ENCODE results near the gene CYP11A1.
"Not testable (repeated sequence)": the region's sequence is repeated elsewhere in the genome, so short reads cannot be mapped to it uniquely, and the experiment has no call there.

CYP11A1 gene

DNA sequence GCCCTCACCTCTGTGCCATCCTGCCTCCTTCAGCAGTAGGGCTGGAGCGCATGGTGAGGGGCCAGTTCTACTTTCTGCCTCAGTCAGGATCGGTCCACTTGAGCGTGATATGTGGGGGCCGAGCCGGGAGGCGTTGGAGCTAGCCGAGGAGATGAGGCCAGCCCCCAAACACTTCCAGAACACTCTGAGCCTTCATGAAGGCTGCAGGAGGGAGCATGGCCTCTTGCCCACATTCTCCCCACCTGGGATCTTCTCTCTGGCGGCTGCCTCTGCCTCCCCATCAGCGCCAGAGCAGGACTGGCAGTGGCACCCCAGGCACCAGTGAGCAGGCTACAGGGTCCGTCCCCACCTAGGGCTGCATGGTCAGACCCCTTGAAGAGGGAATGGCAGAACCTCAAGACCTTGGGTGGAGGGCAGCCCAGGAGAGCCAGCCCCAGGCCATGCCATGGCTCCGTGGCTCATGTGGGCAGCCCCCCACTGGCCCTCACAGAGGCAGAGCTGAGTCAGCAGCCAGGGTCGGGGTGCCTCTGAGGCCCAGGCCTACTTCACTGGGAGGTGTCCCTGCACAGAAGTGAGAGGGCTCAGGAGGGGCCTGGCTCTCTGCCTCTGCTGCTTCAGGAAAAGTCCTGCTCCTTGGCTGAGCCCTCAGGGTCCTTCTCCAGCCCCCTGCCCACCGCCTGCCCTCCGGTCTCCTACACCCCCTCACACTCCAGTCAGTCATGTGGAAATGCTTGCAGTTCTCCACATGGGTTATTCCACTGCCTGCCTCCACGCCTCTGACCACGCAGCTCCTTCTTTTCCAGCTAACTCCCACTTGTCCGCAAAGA, 28.1 kb upstream of the CYP11A1 start:
- DNase-seq: no peak

DNA sequence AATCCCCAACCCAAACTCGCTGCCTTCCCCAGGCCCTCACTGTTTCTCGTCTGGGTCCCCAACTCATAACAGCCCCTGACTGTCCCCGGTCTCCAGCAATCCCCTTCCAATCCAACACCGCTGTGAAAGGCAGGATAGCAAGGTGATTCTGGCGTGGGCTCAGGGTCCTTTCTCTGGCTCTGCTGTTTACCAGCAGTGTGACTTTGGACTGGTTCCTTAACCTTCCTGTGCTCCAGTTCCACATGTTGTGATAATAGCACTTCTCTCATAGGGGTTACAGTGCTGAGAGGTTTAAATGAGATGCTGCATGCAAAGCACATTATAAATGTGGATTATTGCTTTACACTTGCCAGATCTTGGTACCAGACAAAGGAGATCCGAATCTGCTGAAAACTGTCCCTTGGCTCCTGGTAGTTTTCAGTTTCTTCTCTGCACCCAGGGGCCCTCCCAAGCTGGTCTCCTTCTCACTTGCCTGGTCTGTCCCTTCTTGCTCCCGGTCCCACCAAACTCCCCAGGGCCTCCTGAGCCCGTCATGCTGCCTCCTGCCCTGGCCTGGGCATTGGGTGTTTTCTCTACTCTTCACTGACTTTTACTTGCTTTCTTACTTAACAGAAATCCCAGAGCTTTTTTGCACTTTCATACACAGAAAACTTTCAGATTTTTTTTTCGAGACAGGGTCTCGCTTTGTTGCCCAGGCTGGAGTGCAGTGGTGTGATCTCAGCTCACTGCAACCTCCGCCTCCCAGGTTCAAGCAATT, 26.8 kb upstream of the CYP11A1 start:
- Histone ChIP-seq H3K36me3 (ENCODE audit: control insufficient read depth, insufficient read depth, low read length) (no peaks in the 10 kb centered on the region), H3K4me1 (ENCODE audit: control insufficient read depth, insufficient read depth, low read length, poor library complexity, severe bottlenecking) (no peaks in the 10 kb centered on the region), H3K9me3 (ENCODE audit: control insufficient read depth, low read length) (no peaks in the 10 kb centered on the region), H3K4me3 (ENCODE audit: insufficient read depth, low read depth, low read length, poor library complexity, severe bottlenecking) (no peak overlapping the region), H3K27ac (ENCODE audit: insufficient read depth, low read length, poor library complexity, severe bottlenecking) (no peak overlapping the region), H3K27me3 (replicated peaks; ENCODE audit: control insufficient read depth, insufficient read depth, low read length, poor library complexity, severe bottlenecking) (no peaks in the 10 kb centered on the region)
- no peak for DNase-seq

More for the DNA sequence above, 28.1 kb upstream of the CYP11A1 start:
- Histone ChIP-seq H3K9me3 (ENCODE audit: control insufficient read depth, low read length) (no peaks in the 10 kb centered on the region), H3K27me3 (replicated peaks; ENCODE audit: control insufficient read depth, insufficient read depth, low read length, poor library complexity, severe bottlenecking) (no peaks in the 10 kb centered on the region), H3K4me1 (ENCODE audit: control insufficient read depth, insufficient read depth, low read length, poor library complexity, severe bottlenecking) (peaks cover 8% of the 10 kb centered on the region), H3K36me3 (ENCODE audit: control insufficient read depth, insufficient read depth, low read length) (no peaks in the 10 kb centered on the region), H3K4me3 (ENCODE audit: insufficient read depth, low read depth, low read length, poor library complexity, severe bottlenecking) (no peak overlapping the region), H3K27ac (ENCODE audit: insufficient read depth, low read length, poor library complexity, severe bottlenecking) (no peak overlapping the region)

DNA sequence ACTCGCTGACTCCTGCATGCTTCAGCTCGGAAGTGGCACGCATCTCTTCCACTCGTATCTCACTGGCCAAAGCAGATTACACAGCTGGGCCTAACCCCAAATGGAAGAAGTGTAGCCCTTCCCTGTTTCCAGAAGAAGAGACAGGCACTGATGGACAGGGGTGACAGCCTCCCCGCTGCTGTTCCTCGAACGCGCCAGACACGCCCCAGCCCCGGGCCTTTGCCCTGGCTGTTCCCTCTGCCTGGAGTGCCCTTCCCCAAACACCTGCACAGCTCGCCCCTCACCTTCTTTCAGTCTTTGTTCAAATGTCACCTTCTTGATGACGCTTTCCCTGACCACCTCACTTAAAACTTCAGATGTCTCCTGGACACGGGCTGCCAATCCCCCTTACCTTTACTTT, 26.0 kb upstream of the CYP11A1 start:
- Histone ChIP-seq H3K4me3 (ENCODE audit: insufficient read depth, low read depth, low read length, poor library complexity, severe bottlenecking) (no peak overlapping the region), H3K4me1 (ENCODE audit: control insufficient read depth, insufficient read depth, low read length, poor library complexity, severe bottlenecking) (no peaks in the 10 kb centered on the region), H3K27ac (ENCODE audit: insufficient read depth, low read length, poor library complexity, severe bottlenecking) (no peak overlapping the region), H3K36me3 (ENCODE audit: control insufficient read depth, insufficient read depth, low read length) (no peaks in the 10 kb centered on the region), H3K27me3 (replicated peaks; ENCODE audit: control insufficient read depth, insufficient read depth, low read length, poor library complexity, severe bottlenecking) (no peaks in the 10 kb centered on the region), H3K9me3 (ENCODE audit: control insufficient read depth, low read length) (no peaks in the 10 kb centered on the region)
- DNase-seq: no peak

DNA sequence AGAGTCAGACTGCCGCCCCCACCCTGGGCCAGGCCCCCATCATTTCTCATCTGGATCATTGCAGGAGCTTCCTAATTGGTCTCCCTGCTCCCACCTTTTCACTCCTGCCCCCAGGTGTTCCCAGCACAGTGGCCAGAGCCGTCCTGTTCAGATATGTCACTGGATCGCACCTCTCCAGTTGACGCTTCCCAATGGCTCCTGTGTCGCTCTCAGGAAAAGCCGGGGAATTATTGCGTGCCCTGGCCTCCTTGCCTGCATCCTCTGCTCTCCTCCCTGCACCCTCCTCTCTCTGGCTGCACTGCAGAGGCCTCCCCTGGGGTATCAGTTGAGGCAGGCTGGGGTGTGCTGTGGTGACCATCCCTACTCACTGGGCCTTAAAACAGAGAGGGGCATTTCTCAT, 25.5 kb upstream of the CYP11A1 start:
- no peaks in the 10 kb centered on the region for H3K27me3 ChIP-seq (replicated peaks; ENCODE audit: control insufficient read depth, insufficient read depth, low read length, poor library complexity, severe bottlenecking)
- no peaks in the 10 kb centered on the region for H3K36me3 ChIP-seq (ENCODE audit: control insufficient read depth, insufficient read depth, low read length)
- H3K4me1 ChIP-seq (ENCODE audit: control insufficient read depth, insufficient read depth, low read length, poor library complexity, severe bottlenecking): no peaks in the 10 kb centered on the region
- DNase-seq: no peak
- no peaks in the 10 kb centered on the region for H3K9me3 ChIP-seq (ENCODE audit: control insufficient read depth, low read length)
- H3K4me3 ChIP-seq (ENCODE audit: insufficient read depth, low read depth, low read length, poor library complexity, severe bottlenecking): no peak overlapping the region
- no peak overlapping the region for H3K27ac ChIP-seq (ENCODE audit: insufficient read depth, low read length, poor library complexity, severe bottlenecking)

- Histone ChIP-seq H3K9me3 (ENCODE audit: control insufficient read depth, low read length) (no peaks in the 10 kb centered on the region), H3K4me3 (ENCODE audit: insufficient read depth, low read depth, low read length, poor library complexity, severe bottlenecking) (no peak overlapping the region), H3K27ac (ENCODE audit: insufficient read depth, low read length, poor library complexity, severe bottlenecking) (no peak overlapping the region), H3K4me1 (ENCODE audit: control insufficient read depth, insufficient read depth, low read length, poor library complexity, severe bottlenecking) (no peaks in the 10 kb centered on the region), H3K27me3 (replicated peaks; ENCODE audit: control insufficient read depth, insufficient read depth, low read length, poor library complexity, severe bottlenecking) (no peaks in the 10 kb centered on the region), H3K36me3 (ENCODE audit: control insufficient read depth, insufficient read depth, low read length) (no peaks in the 10 kb centered on the region)
- no peak for DNase-seq
These were observed 25.0 kb upstream of the CYP11A1 start for GRCh38 chr15:74392451-74392830.

- Histone ChIP-seq H3K4me1 (ENCODE audit: control insufficient read depth, insufficient read depth, low read length, poor library complexity, severe bottlenecking) (no peaks in the 10 kb centered on the region), H3K36me3 (ENCODE audit: control insufficient read depth, insufficient read depth, low read length) (no peaks in the 10 kb centered on the region), H3K9me3 (ENCODE audit: control insufficient read depth, low read length) (no peaks in the 10 kb centered on the region), H3K4me3 (ENCODE audit: insufficient read depth, low read depth, low read length, poor library complexity, severe bottlenecking) (no peak overlapping the region), H3K27me3 (replicated peaks; ENCODE audit: control insufficient read depth, insufficient read depth, low read length, poor library complexity, severe bottlenecking) (no peaks in the 10 kb centered on the region), H3K27ac (ENCODE audit: insufficient read depth, low read length, poor library complexity, severe bottlenecking) (no peak overlapping the region)
- DNase-seq: no peak
These were observed 24.4 kb upstream of the CYP11A1 start for GRCh38 chr15:74391582-74392450.

DNA sequence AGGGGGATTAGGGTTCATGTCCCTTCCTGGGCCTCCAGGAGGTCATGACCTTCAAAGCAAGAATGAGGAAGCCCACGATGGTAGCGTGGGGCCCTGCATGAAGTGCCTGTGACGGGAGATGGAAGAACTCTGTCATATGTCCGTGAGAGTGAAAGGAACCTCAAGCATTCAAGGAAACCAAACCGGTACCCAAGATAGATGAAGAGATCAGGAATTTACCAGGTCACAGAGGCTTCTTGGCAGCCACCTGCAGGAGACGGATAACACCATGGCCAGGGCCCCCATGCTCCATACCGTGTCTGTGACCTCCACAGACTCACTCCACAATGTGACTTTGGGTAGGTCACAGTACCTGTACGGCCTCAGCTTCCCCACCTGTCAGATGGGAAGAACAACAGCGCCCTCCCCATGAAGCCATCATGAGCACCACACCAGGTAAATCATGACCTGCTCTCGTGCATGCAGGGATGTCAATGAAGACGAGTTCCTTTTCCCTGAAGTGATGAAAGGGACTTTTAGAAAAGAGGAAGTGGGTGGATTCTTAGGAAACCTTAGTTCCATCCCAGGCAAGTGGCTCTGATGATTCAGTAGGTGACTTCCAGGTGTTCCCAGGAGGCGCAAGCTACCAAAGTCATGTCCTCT, 23.3 kb upstream of the CYP11A1 start:
- H3K9me3 ChIP-seq (ENCODE audit: control insufficient read depth, low read length): no peaks in the 10 kb centered on the region
- H3K36me3 ChIP-seq (ENCODE audit: control insufficient read depth, insufficient read depth, low read length): no peaks in the 10 kb centered on the region
- no peaks in the 10 kb centered on the region for H3K27me3 ChIP-seq (replicated peaks; ENCODE audit: control insufficient read depth, insufficient read depth, low read length, poor library complexity, severe bottlenecking)
- H3K4me1 ChIP-seq (ENCODE audit: control insufficient read depth, insufficient read depth, low read length, poor library complexity, severe bottlenecking): no peaks in the 10 kb centered on the region
- DNase-seq: no peak
- no peak overlapping the region for H3K4me3 ChIP-seq (ENCODE audit: insufficient read depth, low read depth, low read length, poor library complexity, severe bottlenecking)
- no peak overlapping the region for H3K27ac ChIP-seq (ENCODE audit: insufficient read depth, low read length, poor library complexity, severe bottlenecking)

DNA sequence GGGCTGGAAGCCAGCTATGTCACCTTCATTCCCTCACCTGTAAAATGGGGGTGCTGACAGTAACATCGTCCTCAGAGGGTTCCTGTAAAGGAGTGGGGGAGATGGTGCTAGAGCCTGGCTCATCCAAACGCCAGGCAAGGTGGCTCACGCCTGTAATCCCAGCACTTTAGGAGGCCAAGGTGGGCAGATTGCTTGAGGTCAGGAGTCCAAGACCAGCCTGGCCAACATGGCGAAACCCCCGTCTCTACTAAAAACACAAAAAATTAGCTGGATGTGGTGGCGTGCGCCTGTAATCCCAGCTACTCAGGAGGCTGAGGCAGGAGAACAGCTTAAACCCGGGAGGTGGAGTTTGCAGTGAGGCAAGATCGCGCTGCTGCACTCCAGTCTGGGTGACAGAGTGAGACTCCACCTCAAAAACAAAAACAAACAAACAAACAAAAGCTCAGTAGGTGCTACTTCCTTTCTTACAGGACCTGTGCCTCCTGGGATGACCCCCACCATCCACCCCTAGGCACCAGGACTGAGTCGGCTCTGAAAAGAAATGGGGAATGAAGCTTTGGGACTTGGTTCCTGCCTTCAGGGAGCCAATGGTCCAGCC, 22.7 kb upstream of the CYP11A1 start:
- not testable (repeated sequence) for DNase-seq; H3K4me1 ChIP-seq (ENCODE audit: control insufficient read depth, insufficient read depth, low read length, poor library complexity, severe bottlenecking); H3K36me3 ChIP-seq (ENCODE audit: control insufficient read depth, insufficient read depth, low read length); H3K27me3 ChIP-seq (replicated peaks; ENCODE audit: control insufficient read depth, insufficient read depth, low read length, poor library complexity, severe bottlenecking); H3K9me3 ChIP-seq (ENCODE audit: control insufficient read depth, low read length); H3K4me3 ChIP-seq (ENCODE audit: insufficient read depth, low read depth, low read length, poor library complexity, severe bottlenecking); H3K27ac ChIP-seq (ENCODE audit: insufficient read depth, low read length, poor library complexity, severe bottlenecking)

DNA sequence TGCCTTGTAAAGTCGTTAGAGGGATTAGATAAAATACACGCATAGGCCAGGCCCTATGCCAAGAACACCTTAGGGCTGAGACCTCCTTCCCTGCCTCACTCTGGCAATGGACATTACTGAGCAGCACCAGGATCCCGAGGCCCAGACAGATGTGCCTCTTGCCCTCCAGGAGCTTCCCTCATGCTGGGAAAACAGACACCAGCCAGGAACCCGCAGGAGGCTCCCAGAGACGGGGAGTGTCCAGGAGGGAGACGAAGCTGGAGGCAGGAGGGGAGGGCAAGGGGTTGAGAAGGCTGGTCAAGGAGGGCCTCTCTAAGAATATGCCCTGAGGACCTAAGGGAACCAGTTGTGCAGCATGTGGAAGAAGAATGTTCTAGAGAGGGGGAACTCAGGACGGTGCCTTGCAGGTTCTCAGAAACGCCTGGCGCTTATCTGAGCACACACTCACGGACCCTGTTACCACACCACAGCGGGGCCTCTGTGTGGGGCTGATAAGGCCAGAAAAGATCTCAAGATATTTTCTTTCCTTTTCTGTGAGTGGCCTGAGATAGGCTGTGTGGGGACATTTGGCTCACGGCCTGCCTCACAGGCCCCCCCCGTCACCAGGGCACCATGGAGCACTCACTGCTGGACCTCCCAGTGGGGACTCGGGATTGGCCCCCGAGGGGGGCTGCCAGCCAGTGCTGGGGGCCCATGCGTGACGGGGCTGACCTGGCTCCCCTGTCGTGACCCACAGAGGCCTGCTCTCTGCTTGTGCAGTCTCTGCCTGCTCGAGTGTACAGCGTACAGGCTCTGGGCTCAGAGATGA, 22.0 kb upstream of the CYP11A1 start:
- Histone ChIP-seq H3K36me3 (ENCODE audit: control insufficient read depth, insufficient read depth, low read length) (no peaks in the 10 kb centered on the region), H3K9me3 (ENCODE audit: control insufficient read depth, low read length) (no peaks in the 10 kb centered on the region), H3K27ac (ENCODE audit: insufficient read depth, low read length, poor library complexity, severe bottlenecking) (no peak overlapping the region), H3K4me3 (ENCODE audit: insufficient read depth, low read depth, low read length, poor library complexity, severe bottlenecking) (no peak overlapping the region), H3K4me1 (ENCODE audit: control insufficient read depth, insufficient read depth, low read length, poor library complexity, severe bottlenecking) (no peaks in the 10 kb centered on the region), H3K27me3 (replicated peaks; ENCODE audit: control insufficient read depth, insufficient read depth, low read length, poor library complexity, severe bottlenecking) (no peaks in the 10 kb centered on the region)
- DNase-seq: no peak
